GM19240 (cell line): ENCODE results near the gene AEBP1.

Source experiments
- DNase-seq: peaks from one replicate; pipeline ENCODE4 v3.0.0; 2011; ENCODE audit warnings: low spot score; ENCODE audit not compliant: insufficient read length

AEBP1 gene

DNA sequence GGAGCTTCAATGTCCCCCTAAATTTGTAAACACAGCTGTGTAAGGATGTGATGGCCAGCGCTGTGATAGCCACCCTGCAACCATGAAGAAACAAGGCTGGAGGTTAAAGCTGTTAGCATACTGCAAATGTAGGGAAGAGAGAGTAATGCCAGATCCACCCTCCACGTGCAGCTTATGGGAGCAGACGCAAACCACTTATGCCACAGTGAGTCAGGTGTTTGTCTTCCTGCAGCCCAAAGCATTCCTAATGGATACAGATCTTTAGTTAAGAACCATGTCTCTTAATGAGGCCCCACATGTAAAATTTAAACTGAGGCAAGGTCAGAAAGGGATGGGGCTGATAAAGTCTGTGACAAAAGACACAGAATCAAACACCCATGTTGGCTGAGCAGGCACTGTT lies 50.6 kb downstream of the AEBP1 start:
- no peak for DNase-seq

DNA sequence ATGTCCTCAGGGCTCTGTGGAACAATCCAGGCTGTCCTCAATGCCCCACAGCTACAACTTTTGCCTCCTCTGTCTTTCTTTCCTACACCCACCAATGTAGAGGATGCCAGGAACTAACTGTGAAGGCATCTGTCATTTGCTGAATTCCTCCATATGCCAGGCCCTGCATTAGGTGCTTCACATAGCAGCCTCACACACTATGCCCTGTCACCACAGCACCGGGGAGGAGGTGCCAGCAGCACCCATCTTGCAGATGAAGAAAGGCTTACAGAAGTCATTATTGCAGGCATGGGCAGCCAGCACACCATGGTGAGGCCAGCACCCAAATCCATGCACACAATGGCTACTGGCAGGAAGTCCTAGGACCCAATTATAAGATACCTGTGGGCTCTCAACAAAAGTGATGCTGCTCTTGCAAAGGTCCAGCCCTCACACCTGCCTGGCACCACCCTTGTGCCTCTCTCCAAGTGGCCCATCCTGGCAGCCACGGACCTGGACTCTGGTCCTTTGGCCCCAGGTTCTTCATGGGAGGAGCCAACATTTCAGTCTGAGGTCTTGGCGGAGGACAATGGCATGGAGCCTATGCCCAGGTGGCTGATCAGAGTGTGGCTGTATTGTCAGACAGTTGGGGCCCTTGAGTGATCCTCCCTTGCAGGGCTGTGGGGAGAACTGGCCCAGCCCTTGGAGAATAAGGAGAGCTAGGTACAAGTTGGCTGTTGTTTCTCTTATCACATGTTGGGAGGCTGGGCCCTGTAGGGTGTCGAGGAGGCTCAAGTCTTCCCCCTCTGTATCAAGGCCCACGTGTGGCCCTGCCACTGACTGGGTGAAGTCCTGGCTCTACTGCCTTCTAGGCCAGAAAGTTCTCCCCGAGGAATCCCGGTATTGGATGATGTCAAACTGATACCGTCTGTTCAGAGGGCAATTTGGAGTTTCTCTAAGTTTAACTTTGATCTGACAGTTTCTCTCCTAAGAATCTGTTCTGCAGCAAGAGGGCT lies 51.3 kb downstream of the AEBP1 start:
- no peak for DNase-seq

DNA sequence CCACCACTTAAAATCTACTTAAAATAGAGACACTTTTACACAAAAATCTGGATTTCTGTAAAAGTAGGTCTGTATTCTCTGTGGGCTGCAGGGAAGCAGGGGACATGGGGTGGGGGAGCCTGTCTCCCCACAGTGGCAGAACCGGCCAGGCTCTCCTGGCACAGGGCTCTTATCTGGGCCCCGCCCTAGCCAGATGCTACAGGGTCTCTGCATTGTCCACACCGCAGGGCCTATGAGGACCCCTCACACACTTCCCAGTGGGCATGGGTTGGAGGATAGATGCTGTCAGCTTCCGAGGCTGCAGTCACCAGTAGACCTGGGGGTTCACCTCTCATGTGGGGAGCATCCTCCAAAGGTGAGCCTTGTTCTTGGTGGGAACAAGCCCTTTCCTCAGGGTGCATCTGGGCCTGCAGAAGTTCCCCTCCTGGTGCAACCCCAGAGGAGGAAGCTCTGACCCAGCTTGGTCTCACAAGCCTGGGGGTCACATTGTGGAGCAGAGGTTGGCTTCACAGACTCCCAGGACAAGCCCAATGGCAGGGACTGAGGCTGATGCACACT lies 52.4 kb downstream of the AEBP1 start:
- DNase-seq, result no peak

DNA sequence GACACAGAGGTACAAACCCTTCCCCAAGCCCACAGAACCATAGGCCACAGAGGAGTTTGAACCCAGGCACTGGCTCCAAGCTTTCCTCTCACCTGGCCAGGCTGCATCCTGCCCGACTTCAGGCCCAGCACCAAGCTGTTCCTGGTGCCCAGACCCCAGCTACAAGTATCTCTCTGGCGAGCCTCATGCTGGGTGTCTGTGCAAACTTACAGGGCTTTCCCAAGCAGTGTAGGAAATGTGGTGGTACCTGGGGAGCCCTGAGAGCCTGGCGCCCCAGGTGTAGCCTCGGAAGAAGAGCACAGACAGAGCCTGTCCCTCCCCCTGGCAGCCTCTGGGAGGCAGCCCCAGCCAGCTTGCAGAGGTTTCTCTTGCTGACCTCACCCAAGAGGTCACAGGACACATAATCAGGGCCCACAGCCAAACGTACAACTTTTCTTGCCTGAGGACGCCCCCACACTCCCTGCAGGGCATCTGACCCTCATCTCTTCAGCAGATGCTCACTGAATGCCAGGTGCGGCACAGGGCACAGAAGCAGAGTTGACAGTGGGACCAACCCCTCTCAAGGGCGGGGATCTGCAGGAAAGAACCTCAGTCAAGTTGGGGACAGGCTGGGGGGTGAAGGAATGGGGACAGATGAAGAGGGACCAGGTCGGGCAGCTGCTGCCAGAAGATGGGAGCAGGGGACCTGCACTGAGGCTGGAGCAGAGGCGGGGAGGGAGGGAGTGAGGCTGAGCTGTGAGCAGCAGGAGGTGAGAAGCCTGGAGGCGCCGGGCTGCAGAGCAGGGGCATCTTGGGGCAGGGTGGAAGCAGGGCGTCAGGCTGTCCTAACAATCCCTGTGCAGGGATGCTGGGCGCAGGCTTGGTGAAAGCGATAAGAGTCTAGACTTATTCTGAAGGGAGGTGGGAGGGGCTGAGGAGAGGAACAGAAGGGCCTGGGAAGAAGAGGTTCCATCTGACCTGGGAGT lies 53.3 kb downstream of the AEBP1 start:
- DNase-seq, result no peak

DNA sequence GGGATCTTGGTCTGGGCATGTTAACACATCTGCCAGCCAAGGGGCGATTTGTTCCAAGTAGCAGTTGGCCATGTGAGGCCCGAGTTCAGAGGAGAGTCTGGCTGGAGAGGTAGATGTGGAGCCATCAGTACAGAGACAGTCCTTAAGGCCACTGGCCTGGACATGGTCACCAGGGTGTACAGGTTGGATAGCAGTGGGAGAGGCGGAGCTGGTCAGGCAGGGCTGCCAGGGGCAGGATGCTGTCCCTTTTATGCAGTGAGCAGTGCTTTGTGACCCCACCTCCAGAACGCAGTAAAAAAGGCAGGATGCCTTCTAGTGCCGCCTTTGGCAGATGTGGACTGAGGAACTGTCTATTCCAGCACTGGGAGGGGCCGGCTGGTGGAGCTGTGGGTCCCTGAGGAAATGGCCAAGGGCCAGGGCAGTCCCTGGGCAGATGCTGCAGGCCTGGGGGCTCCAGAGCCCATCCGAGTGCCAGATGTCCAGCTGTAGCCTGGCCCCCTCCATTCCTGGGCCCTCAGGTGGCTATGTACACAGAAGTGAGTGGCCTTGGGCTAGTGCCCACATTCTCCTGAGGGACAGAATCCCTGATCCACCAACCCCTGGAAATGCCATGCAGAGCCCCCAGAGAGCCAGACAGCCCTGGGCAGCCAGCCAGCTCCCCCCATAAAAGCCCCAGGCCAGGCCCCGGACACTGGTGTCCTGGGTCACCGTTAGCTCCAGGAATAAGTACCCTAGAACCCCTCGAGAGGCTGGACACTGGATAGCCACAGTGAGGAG lies 54.1 kb downstream of the AEBP1 start:
- no peak for DNase-seq

DNA sequence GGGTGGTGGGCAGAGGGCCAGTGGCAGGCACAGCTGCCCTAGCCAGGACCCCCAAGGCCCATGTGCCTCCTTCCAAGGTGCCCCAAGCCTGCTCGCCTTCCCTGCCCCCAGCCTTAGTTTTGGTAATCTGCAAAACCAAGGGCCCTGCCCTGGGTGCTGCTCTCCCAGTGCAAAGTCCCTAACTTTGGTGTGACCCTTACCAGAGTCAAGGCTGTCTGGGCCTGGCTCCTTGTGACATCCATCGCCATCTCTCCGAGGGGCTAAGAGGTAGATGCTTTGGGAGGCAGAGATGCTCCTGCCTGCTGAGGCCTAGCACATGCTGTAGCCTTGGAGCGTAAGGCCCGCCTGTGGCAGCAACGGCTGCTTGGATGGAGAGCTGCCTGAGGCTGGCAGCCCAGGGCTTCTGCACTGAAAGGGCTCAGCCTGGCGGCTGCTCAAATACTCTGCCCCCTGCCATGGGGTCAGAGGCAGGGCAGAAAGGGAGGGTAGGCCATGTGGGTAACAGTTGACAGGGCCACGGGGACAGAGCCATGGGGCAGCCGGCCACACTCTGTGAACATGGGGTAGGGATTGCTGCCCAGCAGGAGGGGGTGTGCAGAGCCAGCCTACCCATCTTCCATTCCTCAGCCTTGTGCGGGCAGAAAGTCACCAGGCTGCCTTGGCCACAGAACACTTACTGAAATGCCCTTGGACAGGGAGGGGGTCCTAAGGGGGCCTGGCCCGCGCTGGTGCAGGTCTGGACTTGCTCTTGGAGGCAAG lies 54.9 kb downstream of the AEBP1 start:
- DNase-seq, result no peak

DNA sequence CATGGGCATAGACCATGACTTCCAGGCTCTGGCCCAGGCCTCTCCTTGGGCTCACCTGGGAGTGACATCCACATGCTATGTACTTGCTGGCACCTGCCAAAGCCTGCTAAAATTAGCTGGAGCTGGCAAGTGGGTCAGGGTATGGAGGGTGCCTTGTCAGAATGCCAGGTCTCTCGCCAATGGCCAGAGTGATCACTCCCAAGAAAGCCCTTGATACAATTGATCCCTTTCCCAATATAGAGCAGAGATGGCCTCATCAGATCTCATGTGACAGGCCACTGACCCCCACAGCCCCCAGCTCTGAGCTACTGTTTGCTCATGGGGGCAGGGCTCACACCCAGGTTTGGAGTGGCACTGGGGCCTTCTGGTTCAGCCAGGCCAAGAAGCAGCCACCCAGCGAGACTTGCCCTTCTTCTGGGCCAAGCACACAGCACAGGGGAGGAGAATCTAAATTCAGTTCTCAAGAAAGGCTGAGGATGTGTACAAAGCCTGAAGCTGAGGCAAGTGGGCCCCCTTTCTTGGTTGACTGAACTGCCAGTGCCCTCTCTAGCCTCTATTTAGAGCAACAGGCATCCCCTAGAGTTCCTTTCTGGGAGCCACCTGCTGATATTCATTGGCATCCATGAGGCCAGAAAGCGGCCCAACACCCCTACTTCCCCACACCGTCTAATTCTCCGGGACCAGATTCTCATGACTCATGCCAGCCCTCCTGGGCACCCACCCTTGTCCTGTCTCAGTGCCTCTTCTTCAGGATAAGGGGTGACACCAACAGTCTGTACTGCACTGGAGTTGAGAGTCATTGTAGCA lies 55.9 kb downstream of the AEBP1 start:
- no peak for DNase-seq

DNA sequence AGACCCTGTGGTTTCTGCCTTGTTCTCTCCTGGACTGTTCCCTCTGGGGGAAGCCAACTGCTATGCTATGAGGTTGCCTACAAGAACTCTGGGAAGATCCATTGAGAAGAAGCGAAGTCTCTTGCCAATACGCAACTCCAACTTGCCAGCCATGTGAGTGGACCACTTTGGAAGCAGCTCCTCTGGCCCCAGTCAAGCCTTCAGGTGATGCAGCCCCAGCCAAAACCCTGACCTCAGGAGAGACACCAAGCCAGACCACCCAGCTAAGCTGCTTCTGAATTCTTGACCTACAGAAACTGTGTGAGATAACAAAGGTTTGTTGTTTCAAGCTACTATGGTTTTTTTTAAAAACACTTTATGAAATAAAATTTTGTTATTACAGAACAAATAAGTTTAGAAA lies 57.2 kb downstream of the AEBP1 start:
- DNase-seq, result no peak

DNA sequence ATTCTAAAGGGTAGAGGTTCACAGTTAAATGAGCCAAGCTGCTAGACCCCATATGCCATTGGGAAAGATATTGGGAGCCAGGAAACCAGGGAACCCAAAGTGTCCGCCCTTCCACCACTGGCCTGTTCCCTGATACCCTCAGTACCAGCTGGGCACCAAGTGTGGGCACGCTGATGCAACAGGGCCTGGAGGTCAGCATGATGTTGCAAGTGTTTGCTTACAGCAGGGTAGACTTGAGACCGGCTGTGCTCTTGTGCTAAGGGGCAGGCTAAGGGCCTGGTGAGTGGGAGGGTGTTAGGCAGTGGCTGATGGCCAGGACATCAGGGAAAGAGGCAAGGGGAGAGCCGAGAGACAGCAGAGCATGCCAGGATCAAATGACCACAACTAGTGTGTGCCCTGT lies 58.0 kb downstream of the AEBP1 start:
- no peak for DNase-seq

DNA sequence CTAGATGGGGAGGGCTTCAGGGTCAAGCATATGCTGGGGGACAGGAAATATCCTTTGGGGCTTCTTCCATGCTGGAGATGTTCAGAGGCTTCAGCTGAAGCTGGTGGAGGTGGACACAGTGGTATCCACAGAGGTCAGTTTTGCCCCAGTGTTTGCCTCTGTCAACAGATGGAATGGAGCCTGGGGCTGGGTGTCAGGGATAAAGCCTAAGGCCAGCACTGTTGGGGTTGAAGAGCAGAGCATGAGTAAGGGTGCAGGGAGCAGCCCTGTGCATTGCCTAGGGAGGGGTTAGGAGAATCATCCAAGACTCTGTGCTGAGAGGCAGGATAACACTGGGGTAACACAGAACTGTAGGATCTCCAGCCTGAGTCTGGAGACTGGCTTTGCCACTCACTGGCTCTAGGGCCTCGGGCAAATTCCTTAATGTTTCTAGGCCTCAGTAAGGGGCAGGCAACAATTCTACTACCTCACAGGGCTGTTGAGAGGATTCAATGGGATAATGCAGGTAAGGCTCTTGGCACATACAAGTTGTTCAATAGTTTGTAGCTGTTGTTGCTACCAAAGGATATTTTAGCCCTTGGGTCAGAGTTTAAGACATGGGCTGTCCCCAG lies 58.7 kb downstream of the AEBP1 start:
- DNase-seq, result no peak

DNA sequence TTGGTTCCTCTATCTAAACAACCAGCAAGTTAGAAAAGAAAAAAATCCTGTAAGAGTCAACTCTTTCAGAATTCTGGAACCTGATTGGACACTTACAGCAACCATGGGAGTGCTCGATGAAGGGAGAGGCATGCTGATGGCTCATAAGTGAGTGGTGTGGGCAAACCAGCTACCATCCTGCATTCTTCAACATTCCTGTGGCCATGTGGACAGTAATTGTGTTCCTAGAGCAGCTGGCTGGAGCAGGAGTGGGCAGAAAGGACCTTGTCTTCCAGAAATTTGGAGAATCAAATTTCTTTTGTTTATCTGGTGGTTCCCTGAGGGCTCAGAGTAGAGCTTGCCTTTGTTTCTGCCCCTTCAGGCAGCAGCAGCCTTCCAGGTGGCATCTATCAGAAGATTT lies 59.4 kb downstream of the AEBP1 start:
- DNase-seq, result no peak
